Urinary bladder (tissue), 4 donors: ENCODE data around the gene TRIM13. TPM values are rescaled to one million over a fixed set of nuclear protein-coding genes. Genes with fewer than 3 reads are reported as not detected.
"Not testable (repeated sequence)": the region's sequence is repeated elsewhere in the genome, so short reads cannot be mapped to it uniquely, and the experiment has no call there.

Experiments used
- DNase-seq: peaks from one replicate; pipeline ENCODE4 v3.0.0-alpha.2; 2015; ENCODE audit errors: extremely low spot score
- H3K27ac ChIP-seq: one replicate; pipeline ENCODE4 v1.5.1; 2013; ENCODE audit warnings: low read depth, mild to moderate bottlenecking, moderate library complexity
- H3K36me3 ChIP-seq: one replicate; pipeline ENCODE4 v1.6.1; 2013; ENCODE audit warnings: mild to moderate bottlenecking, moderate library complexity; ENCODE audit not compliant: insufficient read depth
- H3K4me1 ChIP-seq: one replicate; pipeline ENCODE4 v1.6.1; 2013; ENCODE audit warnings: mild to moderate bottlenecking, moderate library complexity; ENCODE audit not compliant: insufficient read depth
- H3K4me3 ChIP-seq: one replicate; pipeline ENCODE4 v1.5.1; 2013; ENCODE audit warnings: low read depth, low read length
- WGBS: extraction: QIAGEN DNeasy Blood & Tissue Kit; methylation state at CpG from one replicate; pipeline ENCODE4 v1.1.7; 2013; 5-methylcytosine and 5-hydroxymethylcytosine counted together
- polyA plus RNA-seq: library from polyadenylated mRNA; stranded (reverse); fragments of 200-250 nt; gene quantifications from one replicate; pipeline ENCODE4 v1.2.3, GENCODE V29; 2013
- total RNA-seq: library from RNA; depleted of rRNA; stranded (reverse); fragments of >200 nt; gene quantifications from one replicate; pipeline ENCODE4 v1.2.3, GENCODE V29; 2014
- donor health status: healthy with polysubstance abuse.
- donor health status: healthy.

TRIM13 gene, protein sequence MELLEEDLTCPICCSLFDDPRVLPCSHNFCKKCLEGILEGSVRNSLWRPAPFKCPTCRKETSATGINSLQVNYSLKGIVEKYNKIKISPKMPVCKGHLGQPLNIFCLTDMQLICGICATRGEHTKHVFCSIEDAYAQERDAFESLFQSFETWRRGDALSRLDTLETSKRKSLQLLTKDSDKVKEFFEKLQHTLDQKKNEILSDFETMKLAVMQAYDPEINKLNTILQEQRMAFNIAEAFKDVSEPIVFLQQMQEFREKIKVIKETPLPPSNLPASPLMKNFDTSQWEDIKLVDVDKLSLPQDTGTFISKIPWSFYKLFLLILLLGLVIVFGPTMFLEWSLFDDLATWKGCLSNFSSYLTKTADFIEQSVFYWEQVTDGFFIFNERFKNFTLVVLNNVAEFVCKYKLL
- total RNA-seq (49.6 TPM), polyA plus RNA-seq (16.1 TPM)

DNA sequence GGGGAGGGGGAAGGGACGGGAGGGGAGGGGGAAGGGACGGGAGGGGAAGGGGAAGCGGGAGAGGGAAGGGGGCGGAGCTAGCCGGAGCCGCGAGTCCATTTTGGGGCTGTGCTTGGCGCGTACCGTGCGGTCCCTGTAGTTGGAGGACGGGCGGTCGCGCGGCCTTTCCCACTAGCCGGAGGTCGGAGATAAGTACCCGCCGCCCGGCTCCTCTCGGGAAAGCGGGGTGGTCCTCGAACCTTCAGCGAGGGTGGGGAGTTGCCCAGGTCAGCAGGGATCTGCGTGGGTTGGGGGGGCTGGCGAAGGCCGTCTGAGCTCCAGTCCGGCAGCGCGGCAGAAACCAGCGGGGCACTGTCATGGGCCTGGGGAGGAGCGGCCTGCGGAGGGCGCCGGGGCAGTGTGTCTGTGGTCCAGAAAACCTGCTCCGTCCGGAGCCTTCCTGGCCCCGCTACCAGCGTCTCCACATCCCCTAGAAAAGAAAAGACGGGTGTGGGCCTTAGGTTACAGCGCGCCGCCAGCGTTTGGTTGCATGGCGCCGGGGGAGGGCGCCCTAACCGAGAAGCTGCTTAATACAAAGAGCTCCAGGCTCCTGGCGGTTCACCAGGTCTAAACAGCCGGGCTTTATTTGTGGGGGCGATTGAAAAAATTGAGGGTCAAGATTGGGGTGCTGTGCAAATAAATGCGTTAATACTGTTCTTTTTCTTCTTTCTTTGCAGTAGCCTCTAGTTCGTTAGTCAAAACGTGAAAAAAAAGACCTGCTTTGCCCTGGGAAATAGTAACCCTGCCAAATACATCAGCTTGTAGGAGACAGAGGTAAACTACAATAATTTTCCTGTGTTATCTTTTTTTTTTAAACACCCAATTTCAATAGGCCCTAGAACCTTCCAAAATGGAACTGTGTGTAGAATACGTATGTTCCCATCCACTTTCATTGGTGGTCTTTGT is at the start of gene TRIM13:
TSS of gene TRIM13 (plus strand) at position 92 of the 945 bp plus-strand sequence. CDS start 14,899 bp downstream, outside the sequence.
- under 1% methylated on average over 55 of the region's 56 CpGs for WGBS
- peak; percentile 80 for DNase-seq
- Histone ChIP-seq H3K4me1 (peaks cover 5% of the 10 kb centered on the region), H3K27ac (peak within 1 kb of the TSS; percentile 99), H3K4me3 (peak within 1 kb of the TSS; percentile 69), H3K36me3 (no peaks in the 10 kb centered on the region)

DNA sequence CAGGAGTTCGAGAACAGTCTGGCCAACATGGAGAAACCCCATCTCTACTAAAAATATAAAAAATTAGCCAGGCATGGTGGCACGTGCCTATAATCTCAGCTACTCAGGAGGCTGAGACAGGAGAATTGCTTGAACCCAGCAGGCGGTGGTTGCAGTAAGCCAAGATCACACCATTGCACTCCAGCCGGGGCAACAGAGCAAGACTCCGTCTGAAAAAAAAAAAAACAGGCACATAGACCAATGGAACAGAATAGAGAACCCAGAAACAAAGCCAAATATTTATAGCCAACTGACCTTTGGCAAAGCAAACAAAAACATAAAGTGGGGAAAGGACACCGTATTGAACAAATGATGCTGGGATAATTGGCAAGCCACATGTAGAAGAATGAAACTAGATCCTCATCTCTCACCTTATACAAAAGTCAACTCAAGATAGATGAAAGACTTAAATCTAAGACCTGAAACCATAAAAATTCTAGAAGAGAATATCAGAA is 48.0 kb upstream of the TRIM13 start:
- WGBS, result 93% methylated on average over 6 of the region's 6 CpGs
- H3K4me3 ChIP-seq, H3K4me1 ChIP-seq: not testable (repeated sequence)

DNA sequence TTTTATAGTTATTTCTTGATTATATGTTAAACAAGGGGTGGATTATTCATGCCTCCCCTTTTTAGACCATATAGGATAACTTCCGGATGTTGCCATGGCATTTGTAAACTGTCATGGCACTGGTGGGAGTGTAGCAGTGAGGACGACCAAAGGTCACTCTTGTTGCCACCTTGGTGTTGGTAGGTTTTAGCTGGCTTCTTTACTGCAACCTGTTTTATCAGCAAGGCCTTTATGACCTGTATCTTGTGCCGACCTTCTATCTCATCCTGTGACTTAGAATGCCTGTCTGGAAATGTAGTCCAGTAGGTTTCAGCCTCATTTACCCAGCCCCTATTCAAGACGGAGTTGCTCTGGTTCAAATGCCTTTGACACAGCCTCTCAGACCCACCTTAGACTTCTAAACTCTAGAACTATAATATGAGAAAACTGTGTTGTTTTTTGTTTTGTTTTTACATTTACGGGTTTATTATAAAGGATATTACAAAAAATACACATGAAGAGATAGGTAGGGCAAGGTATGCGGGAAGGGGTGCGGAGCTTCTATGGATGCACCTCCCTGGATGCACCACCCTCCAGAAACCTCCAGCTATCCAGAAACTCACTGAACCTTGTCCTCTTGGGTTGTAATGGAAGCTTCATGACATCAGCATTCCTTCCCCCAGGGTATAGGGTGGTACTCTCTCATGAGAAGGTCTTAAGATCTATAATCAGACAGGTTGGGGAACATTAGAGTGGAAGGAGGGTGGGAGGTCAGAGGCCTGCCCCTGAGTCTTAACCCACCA is 44.9 kb upstream of the TRIM13 start:
- no peak for DNase-seq
- WGBS, result 87% methylated on average over 7 of the region's 7 CpGs

More for the DNA sequence above, 48.0 kb upstream of the TRIM13 start:
- not testable (repeated sequence) for DNase-seq, H3K36me3 ChIP-seq, H3K27ac ChIP-seq

DNA sequence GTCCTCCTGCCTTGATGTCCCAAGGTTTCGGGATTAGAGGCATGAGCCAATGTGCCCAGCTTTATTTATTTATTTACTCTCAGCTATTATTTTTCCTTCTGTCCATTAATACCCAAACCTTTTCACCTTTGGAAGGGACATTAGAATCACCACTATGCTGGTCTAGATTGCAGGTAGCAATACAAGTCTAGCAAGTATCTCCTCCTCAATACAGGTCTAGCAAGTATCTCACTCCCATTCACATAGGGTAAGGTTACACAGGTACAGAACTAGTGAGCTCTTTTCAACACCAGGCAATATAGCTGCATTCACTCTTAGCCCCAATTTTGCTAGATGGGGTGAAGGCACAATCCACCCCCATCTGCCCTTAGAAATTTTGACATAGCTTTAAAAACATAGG is 43.3 kb upstream of the TRIM13 start:
- Histone ChIP-seq H3K4me1 (no peaks in the 10 kb centered on the region), H3K27ac (no peak overlapping the region), H3K4me3 (no peak overlapping the region), H3K36me3 (no peaks in the 10 kb centered on the region)
- WGBS, result 93% methylated on average over 1 of the region's 1 CpG
- DNase-seq, result no peak

More for the DNA sequence above, 44.9 kb upstream of the TRIM13 start:
- Histone ChIP-seq H3K4me1 (no peaks in the 10 kb centered on the region), H3K27ac (no peak overlapping the region), H3K4me3 (no peak overlapping the region), H3K36me3 (no peaks in the 10 kb centered on the region)

DNA sequence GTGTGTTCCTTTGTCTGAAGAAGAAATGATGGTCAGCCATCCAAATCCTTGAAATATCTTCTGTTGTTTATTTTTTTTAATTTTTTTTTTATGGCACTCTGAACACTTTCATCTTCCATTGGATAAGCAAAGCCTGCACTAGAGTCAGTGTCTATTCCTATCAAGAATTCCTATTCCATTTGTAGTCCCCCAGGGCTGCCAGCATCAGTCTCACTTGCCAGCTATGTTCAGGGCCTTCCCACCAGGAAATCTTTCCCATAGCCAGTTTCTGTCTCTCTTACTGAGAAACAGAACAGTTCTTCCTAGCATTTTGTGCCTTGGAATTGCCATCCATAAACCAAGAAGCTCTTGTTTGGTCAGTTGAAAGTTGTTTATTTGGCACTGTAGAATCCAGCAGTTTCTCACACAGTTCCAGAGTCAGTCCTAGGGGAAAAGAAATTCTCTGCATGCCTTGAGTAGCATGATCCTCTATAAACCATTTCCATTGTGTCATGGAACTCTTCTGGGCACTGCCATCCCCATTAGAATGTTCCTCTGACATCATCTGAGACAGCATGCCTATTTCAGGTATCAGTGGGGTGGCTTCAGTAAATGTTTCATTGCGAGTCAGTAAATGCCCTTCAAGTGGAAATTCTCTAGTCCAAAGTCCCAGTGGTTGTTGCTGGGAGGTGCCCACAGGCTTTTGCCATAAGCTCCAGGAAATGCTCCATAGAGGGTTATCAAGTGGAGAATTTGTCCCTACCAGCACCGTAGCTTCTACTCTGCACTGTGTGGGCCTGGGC is 42.0 kb upstream of the TRIM13 start:
- Histone ChIP-seq H3K27ac (no peak overlapping the region), H3K4me3 (no peak overlapping the region), H3K4me1 (no peaks in the 10 kb centered on the region), H3K36me3 (no peaks in the 10 kb centered on the region)
- no peak for DNase-seq
- 79% methylated on average over 2 of the region's 2 CpGs for WGBS

DNA sequence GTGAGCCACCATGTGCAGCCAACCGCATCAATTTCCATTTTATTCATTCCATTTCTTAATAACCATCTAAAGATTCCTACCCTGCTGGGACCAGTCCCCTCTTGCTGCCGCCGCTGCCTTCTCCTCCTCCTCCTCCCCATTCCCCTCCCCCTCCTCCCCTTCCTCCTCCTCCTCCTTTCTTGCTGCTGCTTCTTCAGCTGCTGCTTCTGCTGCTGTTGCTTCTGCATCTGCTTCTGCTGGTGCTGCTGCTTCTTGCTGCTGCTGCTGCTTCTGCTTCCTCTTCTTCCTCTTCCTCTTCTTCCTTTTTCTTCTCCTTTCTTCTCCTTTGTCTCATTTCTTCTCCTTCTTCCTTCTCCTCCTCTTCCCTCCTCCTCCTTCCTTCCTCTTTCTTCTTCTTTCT is 40.7 kb upstream of the TRIM13 start:
- Histone ChIP-seq H3K4me3 (no peak overlapping the region), H3K27ac (no peak overlapping the region), H3K36me3 (no peaks in the 10 kb centered on the region), H3K4me1 (no peaks in the 10 kb centered on the region)
- DNase-seq, result no peak
- WGBS, result 86% methylated on average over 3 of the region's 3 CpGs

DNA sequence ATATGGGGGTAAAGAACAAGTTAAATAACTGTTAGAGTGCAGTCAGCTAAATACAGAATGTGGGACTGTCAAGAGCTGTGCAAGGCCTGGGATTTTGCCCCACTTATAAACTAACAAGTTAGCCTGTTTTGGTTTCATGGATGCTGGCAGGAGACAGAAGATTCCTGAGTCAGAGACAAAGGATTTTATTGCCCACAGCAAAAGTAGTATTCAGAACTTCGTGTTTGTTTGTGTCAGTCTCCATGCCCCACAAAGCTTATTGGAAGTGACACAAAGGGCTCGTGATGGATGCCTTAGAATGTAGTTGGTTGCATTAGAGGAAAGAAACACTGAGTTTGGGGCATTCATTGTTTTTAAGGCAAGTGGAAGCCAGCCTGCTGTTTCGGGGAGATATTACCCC is 38.5 kb upstream of the TRIM13 start:
- DNase-seq, result no peak
- 81% methylated on average over 3 of the region's 3 CpGs for WGBS
- Histone ChIP-seq H3K36me3 (no peaks in the 10 kb centered on the region), H3K4me3 (no peak overlapping the region), H3K4me1 (no peaks in the 10 kb centered on the region), H3K27ac (no peak overlapping the region)

DNA sequence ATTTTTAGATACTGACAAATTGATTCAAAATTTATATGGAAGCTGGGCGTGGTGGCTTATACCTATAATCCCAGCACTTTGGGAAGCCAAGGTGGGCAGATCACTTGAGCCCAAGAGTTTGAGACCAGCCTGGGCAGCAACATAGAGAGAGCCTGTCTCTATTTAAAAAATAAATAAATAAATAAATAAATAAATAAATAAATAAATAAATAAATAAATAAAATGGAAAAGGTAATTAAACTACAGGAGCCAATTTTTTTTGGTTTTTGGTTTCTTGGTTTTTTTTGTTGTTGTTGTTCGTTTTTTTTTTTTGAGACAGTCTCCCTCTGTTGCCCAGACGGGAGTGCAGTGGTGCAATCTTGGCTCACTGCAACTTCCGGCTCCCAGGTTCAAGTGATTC is 29.4 kb upstream of the TRIM13 start:
- Histone ChIP-seq H3K27ac (no peak overlapping the region), H3K4me1 (no peaks in the 10 kb centered on the region), H3K4me3 (no peak overlapping the region), H3K36me3 (no peaks in the 10 kb centered on the region)
- WGBS, result 96% methylated on average over 4 of the region's 4 CpGs
- no peak for DNase-seq

DNA sequence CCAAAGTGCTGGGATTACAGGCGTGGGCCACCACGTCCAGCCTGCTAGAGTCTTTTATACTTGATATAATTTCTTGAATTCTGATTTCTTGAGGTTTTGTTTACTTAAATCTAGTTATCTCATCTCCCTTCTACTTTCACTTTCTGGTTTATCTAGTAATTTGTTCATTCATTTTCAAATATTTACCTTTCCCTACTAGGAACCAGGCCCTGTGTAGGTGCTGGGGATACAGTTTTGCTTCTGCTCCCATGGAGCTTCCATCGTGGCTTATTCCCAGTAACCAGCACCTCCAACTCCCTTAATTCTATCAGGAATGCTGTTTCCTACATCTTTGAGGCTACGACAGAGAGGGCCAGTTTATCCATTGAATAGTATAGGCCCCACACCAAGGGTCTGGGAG is 24.1 kb upstream of the TRIM13 start:
- Histone ChIP-seq H3K4me3 (no peak overlapping the region), H3K27ac (no peak overlapping the region), H3K4me1 (no peaks in the 10 kb centered on the region), H3K36me3 (no peaks in the 10 kb centered on the region)
- 82% methylated on average over 4 of the region's 4 CpGs for WGBS
- DNase-seq, result no peak

DNA sequence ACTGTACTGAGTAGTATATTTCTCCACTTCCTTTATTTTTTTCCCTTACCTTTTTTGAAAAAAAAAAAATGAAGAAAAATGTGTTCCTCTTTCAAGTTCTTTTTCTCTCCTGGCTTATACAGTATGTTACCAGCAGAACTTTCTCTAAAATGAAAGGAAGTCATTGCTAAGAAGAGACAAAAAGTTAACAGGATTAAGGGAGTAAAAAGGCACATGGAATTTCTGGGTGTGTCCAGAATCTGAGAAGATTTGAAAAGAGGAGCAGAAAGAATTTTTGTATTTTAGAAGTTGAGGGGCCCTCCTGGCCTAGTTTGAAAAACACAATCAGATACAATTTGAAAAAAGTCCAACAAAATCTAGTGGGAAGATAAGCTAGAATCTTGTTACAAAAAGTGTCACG is 21.0 kb upstream of the TRIM13 start:
- no peak overlapping the region for H3K27ac ChIP-seq
- H3K4me3 ChIP-seq, result no peak overlapping the region
- DNase-seq, result no peak
- no peaks in the 10 kb centered on the region for H3K36me3 ChIP-seq
- no peaks in the 10 kb centered on the region for H3K4me1 ChIP-seq
- 86% methylated on average over 1 of the region's 1 CpG for WGBS

DNA sequence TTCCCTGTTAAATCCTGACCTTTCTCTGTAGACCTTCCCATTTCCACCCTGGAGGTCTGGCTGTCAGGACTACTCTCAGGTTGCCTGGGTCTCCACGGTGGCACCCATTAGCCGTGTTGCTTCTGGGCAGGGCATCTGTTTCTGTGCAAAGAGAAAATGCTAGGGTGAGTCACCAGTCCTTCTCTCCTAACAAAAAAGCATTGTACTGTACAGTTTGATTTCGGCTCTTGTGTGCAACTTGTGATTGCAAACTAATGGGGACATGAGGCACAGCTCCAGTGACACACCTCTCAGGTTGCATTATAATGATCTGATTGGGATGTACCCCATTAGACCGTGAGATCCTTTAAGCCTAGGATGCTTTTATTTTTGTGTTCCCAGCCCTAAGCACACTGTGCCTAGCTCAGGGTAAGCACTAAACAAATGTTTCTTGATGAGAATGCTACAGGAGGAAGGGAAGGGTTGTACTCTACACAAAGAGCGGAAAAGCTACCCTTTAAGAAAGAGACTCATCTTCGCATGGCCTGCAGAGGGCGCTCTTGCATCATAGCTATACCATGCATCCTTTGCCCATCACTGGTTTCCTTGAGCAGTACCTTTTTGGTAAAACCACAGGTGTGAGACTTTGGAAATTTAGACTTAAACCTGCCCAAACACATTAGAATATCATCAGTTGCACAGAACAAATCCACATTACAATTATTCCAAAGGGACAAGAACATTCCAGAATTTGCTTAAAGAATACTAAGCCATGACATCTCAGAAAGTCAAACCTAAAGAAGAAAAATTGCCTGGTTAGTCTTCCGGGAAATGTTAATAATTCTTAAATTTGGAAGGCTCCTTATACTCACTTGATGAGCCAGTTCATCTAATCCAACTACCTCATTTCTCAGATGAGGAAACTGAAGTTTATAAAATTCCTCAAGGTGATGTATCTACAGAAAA is 20.3 kb upstream of the TRIM13 start:
- WGBS, result 51% methylated on average over 8 of the region's 8 CpGs
- DNase-seq, result peak; percentile 28
- Histone ChIP-seq H3K36me3 (no peaks in the 10 kb centered on the region), H3K4me1 (no peaks in the 10 kb centered on the region), H3K4me3 (no peak overlapping the region), H3K27ac (no peak overlapping the region)

DNA sequence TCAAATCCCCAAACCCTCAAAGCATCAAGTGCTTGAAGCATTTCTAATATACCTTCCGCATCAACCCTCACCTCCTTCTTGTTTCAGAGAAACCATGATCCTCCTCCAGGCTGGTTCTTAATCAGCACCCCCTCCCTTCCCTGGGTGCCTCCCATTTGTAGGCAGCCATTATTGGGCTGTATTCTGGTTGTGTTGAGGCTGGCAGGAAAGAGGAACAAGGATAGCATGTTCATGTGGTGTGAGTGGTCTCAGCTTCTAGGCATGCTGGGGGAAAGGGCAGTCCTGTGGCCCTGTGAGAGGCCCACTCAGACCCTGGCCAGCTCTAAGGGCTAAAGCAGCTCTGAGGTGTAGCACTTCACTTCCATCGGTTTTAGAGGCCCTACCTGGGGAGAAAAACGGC is 18.9 kb upstream of the TRIM13 start:
- H3K4me3 ChIP-seq, result no peak overlapping the region
- H3K36me3 ChIP-seq, result no peaks in the 10 kb centered on the region
- DNase-seq, result no peak
- H3K27ac ChIP-seq, result no peak overlapping the region
- WGBS, result 81% methylated on average over 3 of the region's 3 CpGs
- H3K4me1 ChIP-seq, result no peaks in the 10 kb centered on the region
